ENCODE data around the gene LARGE1. TPM values are rescaled to one million over a fixed set of nuclear protein-coding genes. Genes with fewer than 3 reads are reported as not detected.

The LARGE1 gene
- total and polyA plus RNA-seq, 9 of the 15 experiments (the other 6 are each of a cell fraction or from before 2014, with no cell fraction given): 0.01 to 0.66 (median 0.14) TPM; not detected in 2

DNA sequence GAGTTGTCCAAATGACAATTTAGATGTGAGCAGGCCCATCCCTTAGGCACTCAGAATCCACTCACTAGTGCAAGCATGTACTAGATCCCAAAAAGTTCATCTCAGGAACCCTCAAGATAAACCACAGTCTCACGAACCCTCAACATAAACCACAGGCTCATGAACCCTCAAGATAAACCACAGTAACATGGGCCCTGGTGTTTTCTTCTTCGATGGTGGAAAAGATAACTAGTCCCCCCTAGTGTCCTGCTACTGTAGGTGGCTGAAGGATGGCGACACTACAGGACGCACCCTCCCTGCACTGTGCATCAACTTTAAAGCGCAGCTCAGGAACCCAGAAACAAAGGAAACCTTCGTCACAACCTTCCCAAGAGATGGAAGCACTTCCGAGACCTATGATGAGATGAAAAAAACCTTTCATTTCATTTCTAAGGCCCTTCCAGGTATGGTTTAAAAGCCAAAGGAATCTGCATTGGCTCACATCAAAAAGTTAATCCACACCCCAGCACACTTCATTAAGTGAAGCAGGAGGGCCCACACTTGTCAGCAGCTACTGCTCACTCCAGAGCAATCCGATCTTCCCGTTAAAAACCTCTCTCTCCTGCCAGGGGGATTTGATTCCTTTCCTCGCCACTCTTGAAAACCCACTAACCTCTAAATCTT lies 2.4 kb downstream of the LARGE1 start (continued):
- TF ChIP-seq, protein P1, sequence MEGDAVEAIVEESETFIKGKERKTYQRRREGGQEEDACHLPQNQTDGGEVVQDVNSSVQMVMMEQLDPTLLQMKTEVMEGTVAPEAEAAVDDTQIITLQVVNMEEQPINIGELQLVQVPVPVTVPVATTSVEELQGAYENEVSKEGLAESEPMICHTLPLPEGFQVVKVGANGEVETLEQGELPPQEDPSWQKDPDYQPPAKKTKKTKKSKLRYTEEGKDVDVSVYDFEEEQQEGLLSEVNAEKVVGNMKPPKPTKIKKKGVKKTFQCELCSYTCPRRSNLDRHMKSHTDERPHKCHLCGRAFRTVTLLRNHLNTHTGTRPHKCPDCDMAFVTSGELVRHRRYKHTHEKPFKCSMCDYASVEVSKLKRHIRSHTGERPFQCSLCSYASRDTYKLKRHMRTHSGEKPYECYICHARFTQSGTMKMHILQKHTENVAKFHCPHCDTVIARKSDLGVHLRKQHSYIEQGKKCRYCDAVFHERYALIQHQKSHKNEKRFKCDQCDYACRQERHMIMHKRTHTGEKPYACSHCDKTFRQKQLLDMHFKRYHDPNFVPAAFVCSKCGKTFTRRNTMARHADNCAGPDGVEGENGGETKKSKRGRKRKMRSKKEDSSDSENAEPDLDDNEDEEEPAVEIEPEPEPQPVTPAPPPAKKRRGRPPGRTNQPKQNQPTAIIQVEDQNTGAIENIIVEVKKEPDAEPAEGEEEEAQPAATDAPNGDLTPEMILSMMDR (IDR thresholded peaks at IDR 0.05 in 2 of 3, conservative IDR thresholded peaks at IDR 0.05 in 1 of 3; ENCODE audit: insufficient read depth in 2 of 3, low read depth in 1 of 3, low read length in 3 of 3): no peak
- TF ChIP-seq, protein P2, sequence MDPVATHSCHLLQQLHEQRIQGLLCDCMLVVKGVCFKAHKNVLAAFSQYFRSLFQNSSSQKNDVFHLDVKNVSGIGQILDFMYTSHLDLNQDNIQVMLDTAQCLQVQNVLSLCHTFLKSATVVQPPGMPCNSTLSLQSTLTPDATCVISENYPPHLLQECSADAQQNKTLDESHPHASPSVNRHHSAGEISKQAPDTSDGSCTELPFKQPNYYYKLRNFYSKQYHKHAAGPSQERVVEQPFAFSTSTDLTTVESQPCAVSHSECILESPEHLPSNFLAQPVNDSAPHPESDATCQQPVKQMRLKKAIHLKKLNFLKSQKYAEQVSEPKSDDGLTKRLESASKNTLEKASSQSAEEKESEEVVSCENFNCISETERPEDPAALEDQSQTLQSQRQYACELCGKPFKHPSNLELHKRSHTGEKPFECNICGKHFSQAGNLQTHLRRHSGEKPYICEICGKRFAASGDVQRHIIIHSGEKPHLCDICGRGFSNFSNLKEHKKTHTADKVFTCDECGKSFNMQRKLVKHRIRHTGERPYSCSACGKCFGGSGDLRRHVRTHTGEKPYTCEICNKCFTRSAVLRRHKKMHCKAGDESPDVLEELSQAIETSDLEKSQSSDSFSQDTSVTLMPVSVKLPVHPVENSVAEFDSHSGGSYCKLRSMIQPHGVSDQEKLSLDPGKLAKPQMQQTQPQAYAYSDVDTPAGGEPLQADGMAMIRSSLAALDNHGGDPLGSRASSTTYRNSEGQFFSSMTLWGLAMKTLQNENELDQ (CRISPR knock-in tag; IDR thresholded peaks at IDR 0.05; ENCODE audit: borderline replicate concordance): no peak
- TF ChIP-seq SIRT6 (IDR thresholded peaks at IDR 0.05; ENCODE audit: low read depth, low read length) (no peak), ETV5 (CRISPR knock-in tag; IDR thresholded peaks at IDR 0.05; ENCODE audit: low read depth) (no peak)
- TF ChIP-seq, protein P3, sequence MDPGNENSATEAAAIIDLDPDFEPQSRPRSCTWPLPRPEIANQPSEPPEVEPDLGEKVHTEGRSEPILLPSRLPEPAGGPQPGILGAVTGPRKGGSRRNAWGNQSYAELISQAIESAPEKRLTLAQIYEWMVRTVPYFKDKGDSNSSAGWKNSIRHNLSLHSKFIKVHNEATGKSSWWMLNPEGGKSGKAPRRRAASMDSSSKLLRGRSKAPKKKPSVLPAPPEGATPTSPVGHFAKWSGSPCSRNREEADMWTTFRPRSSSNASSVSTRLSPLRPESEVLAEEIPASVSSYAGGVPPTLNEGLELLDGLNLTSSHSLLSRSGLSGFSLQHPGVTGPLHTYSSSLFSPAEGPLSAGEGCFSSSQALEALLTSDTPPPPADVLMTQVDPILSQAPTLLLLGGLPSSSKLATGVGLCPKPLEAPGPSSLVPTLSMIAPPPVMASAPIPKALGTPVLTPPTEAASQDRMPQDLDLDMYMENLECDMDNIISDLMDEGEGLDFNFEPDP (CRISPR knock-in tag; IDR thresholded peaks at IDR 0.05): no peak

Data from K562 (cell line).